GM19193 (cell line): Measurements from ENCODE around the gene OGDH.

Experiments
- POLR2A ChIP-seq: IDR thresholded peaks from 4 replicates; pipeline ENCODE4 v1.6.1; 2011; ENCODE audit not compliant: insufficient read depth, insufficient read length; ENCODE audit errors: extremely low read depth

Gene OGDH

GRCh38 chr7:44664780-44665461, 58.5 kb downstream of the OGDH start:
- no peak for TF ChIP-seq POLR2A

- no peak for TF ChIP-seq POLR2A
Observed at GRCh38 chr7:44665531-44666213, 59.2 kb downstream of the OGDH start.

- no peak for TF ChIP-seq POLR2A
Observed at GRCh38 chr7:44666566-44666965, 60.1 kb downstream of the OGDH start.

GRCh38 chr7:44667190-44667589, 60.8 kb downstream of the OGDH start:
- no peak for TF ChIP-seq POLR2A

- TF ChIP-seq POLR2A: no peak
Observed at GRCh38 chr7:44671069-44671468, 64.6 kb downstream of the OGDH start.

- TF ChIP-seq POLR2A: no peak
Observed at GRCh38 chr7:44673324-44673723, 66.9 kb downstream of the OGDH start.

GRCh38 chr7:44673771-44674170, 67.3 kb downstream of the OGDH start:
- no peak for TF ChIP-seq POLR2A

- no peak for TF ChIP-seq POLR2A
Observed at GRCh38 chr7:44674381-44674780, 68.0 kb downstream of the OGDH start.

GRCh38 chr7:44676776-44677175, 70.3 kb downstream of the OGDH start:
- TF ChIP-seq POLR2A: no peak

- no peak for TF ChIP-seq POLR2A
Observed at GRCh38 chr7:44678101-44678470, 71.7 kb downstream of the OGDH start.

- TF ChIP-seq POLR2A: no peak
Observed at GRCh38 chr7:44678471-44679179, 72.2 kb downstream of the OGDH start.

GRCh38 chr7:44681645-44682044, 75.2 kb downstream of the OGDH start:
- no peak for TF ChIP-seq POLR2A

- TF ChIP-seq POLR2A: no peak
Observed at GRCh38 chr7:44685723-44686122, 79.3 kb downstream of the OGDH start.

- no peak for TF ChIP-seq POLR2A
Observed at GRCh38 chr7:44689427-44689826, 83.0 kb downstream of the OGDH start.

GRCh38 chr7:44693641-44694313, 87.3 kb downstream of the OGDH start:
- no peak for TF ChIP-seq POLR2A

GRCh38 chr7:44694326-44694725, 87.9 kb downstream of the OGDH start:
- no peak for TF ChIP-seq POLR2A

GRCh38 chr7:44694766-44695165, 88.3 kb downstream of the OGDH start:
- TF ChIP-seq POLR2A: no peak
